VCaP (cell line): ENCODE results near the gene CYSRT1.

ENCODE experiments used
- H3K27ac ChIP-seq: fragments of 450-650 bp; 2 replicates; pipeline ENCODE4 v1.5.1; 2017
- TF ChIP-seq, protein P1 (sequence below): fragments of 450-650 bp; conservative IDR thresholded peaks from 2 replicates; pipeline ENCODE4 v1.5.1; 2017; ENCODE audit warnings: mild to moderate bottlenecking, moderate library complexity

The CYSRT1 gene

DNA sequence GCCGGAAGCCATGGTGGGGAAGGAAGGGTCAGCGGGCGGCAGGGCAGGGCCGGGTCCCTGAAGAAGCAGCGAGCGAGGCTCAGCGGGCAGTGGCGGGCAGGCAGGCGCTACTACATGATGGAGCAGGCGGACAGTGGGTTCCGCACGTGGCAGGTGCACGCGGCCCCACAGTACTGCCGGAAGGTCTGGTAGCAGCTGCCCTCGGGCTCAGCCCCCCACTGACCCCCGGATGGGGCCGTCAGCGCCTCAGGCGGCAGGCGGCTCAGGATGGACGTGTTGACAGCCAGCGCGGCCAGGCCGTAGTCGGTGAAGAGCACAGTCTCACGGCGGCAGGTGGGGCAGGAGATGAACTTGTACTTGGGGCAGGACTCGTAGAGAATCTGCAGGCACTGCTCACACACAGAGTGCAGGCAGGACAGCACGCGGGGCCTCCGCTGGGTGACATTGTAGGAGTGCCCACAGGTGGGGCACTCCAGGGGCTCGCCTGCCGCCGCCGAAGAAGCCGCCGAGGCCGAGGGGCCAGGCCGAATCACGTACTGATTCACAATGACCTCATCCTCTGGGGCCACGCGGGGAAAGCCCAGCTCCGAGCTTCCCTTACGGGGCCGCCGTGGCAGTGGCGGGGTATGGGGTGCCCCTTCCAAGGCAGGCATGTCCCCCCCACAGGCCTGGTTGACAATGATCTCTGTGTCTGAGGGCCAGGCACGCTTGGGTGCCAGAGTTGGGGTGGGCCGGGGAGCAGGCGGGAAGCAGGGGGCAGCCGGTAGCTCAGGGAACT, 4.5 kb upstream of the CYSRT1 start:
- H3K27ac ChIP-seq, result peak overlapping the region; percentile 97
- TF ChIP-seq, protein P1, sequence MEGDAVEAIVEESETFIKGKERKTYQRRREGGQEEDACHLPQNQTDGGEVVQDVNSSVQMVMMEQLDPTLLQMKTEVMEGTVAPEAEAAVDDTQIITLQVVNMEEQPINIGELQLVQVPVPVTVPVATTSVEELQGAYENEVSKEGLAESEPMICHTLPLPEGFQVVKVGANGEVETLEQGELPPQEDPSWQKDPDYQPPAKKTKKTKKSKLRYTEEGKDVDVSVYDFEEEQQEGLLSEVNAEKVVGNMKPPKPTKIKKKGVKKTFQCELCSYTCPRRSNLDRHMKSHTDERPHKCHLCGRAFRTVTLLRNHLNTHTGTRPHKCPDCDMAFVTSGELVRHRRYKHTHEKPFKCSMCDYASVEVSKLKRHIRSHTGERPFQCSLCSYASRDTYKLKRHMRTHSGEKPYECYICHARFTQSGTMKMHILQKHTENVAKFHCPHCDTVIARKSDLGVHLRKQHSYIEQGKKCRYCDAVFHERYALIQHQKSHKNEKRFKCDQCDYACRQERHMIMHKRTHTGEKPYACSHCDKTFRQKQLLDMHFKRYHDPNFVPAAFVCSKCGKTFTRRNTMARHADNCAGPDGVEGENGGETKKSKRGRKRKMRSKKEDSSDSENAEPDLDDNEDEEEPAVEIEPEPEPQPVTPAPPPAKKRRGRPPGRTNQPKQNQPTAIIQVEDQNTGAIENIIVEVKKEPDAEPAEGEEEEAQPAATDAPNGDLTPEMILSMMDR, result no peak

DNA sequence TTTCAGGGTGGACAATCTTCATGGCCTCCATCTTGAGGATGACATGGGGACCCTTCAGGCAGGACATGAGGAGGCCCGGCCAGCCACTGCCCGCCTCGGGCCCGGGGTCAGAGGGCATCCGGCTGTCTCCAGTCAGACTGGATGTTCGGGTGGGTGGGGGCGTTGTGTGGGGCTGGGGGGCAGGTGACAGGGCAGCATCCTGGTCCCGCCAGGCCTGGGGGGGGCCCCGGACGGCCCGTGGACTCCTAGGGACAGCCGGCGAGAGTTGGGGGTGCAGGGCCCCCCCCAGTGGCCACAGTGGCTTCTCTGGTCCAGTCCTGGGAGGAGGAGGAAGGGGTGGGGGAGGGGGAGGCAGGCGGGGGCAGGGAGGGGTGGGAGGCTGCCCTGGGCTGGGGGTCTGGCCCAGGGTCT, 3.9 kb upstream of the CYSRT1 start:
- H3K27ac ChIP-seq, result peak overlapping the region; percentile 97
- TF ChIP-seq, protein P1, result no peak

DNA sequence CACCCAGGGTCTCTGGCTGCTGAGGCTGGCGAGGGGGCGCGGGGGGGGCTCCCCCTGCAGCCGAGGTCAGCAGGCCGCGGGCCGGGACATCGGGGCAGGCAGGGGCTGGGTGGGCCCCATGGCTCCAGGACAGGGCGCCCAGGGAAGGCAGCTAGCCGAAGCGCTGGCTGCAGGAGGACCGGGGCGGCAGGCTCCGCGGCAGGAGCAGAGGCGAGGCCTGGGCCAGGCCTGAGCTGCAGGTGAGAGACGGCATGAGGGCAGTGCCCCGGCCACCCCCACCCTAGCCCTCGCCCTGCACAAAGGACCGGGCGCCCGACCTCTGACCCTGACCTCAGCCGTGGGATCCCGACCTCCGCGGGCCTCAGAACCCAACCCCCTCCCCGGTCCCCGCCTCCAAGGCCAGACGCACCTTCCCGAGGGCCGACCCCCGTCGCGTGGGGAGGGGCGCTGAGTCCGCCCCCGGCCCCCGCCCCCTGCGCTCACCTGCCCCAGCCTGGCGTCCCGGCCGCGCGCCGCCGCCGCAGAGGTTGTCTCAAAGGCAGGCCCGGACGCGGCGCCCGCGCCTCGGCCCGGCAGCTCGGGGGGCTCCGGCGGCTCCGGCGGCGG, 3.4 kb upstream of the CYSRT1 start:
- TF ChIP-seq, protein P1, result no peak

DNA sequence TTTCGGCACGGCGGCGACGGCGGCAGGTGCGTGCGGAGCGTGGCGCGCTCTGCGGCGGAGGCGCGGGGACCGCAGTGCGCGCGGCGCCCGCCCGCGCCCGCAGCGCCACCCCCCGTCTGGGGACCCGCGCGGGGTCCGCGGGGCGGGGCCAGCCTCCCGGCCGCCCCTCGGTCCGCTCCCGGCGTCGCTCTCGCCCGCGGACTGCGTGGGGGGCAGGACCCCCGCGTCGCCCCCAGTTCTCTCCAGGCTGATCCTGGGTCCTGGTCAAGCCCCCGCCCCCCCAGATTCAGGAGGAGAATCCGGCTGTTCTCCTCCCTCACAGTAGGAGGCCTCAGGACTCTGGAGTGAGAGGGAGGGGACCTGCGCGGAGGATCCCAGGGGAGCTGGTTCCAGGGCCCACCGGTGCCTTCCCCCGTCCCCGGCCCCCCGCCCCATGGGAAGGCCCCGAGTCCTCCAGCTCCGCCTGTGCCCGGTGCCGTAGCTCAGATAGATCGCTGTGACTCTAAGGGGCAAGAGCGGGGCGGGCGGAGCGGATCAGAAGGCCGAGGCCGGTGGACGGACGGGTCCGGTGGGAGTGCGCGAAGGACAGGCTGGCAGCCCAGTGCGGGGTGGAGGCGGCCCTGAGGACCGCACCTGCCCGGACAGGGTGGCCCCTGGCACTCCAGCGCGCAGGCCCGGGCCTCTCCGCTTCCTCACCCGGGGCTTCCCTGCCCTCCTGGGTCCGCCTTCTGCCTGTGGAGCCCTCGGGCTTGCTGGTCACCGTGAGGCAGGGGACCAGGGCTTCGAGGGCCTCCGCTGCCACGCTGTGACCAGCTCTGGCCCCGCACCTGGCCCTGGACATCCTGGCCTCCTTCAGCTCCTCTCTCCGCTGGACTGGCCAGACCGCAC, 2.5 kb upstream of the CYSRT1 start, which contains the start of gene RNF208:
Gene RNF208, minus strand, starts transcription at position 51 of the 888 bp plus-strand sequence. CDS start 1,028 bp downstream, outside the sequence.
- peak within 1 kb of the TSS; percentile 97 for H3K27ac ChIP-seq
- TF ChIP-seq, protein P1, result no peak

More for the DNA sequence above, 3.4 kb upstream of the CYSRT1 start:
- H3K27ac ChIP-seq, result peak overlapping the region; percentile 97

DNA sequence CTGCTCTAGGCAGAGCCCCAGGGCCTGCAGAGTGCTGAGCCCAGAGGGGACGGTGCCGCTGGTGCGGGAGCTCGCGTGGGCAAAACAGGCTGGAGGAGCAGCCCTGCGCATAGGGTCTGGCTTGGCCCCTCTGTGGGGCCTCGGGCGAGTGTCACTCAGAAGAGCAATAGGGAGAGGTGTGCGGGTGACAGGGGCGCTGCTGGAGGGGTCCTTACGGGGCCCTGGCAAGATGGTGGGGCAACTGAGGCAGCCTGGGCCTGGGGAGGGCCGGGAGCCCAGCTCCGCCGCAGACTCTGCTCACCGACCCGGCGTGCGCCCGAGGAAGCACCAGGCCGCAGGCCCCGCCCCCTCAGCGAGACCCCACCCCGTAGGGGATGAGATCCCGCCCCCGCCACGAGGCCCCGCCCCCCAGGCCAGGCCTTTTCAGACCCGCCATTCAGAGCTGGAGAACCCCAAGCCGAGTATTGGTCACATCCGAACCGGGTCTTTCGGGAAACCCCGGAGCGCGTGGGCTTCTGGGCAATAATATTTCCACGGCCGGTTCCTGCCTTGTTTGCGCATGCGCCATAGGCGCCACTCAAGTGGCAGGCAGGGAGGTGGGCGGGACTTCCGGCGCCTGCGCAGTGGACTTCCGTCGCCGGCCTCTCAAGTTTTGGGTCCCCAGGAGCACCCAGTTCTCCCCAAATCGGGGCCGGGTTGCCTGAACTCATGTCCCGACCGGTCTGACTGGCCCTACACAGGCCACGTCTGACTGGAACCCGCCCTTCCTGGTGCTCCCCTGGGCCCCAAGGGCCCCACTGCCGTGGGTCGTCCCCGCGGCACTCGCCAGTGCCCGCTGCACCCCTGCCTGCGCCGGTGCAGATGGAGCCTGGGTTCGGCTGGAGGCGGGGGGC, 1.6 kb upstream of the CYSRT1 start:
- TF ChIP-seq, protein P1, result no peak
- peak overlapping the region; percentile 97 for H3K27ac ChIP-seq

DNA sequence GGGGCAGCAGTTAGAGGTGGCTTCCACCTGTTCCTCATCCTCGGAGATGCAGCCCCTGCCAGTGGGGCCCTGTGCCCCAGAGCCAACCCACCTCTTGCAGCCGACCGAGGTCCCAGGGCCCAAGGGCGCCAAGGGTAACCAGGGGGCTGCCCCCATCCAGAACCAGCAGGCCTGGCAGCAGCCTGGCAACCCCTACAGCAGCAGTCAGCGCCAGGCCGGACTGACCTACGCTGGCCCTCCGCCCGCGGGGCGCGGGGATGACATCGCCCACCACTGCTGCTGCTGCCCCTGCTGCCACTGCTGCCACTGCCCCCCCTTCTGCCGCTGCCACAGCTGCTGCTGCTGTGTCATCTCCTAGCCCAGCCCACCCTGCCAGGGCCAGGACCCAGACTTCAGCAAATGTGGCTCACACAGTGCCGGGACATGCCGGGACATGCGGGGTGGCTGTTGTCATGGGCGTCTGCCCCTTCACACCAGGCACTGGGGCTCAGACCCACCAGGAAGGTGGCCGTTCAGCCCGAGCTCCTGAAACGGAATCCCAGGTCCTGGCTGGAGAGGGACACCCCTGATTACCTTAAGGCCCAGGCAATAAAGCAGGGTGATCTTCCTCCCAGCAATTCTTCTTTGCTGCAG, 841 bp downstream of the CYSRT1 start:
- H3K27ac ChIP-seq, result peak overlapping the region; percentile 97
- TF ChIP-seq, protein P1, result no peak
